ENCODE data around the gene SSH3.

- no peak for TF ChIP-seq TAF1 (IDR thresholded peaks at IDR 0.05; ENCODE audit: low read depth)
- TF ChIP-seq, protein P1, sequence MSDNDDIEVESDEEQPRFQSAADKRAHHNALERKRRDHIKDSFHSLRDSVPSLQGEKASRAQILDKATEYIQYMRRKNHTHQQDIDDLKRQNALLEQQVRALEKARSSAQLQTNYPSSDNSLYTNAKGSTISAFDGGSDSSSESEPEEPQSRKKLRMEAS (IDR thresholded peaks at IDR 0.05), result no peak
- no peak; the same call in 1 of the 2 replicates for TF ChIP-seq ZBTB7A (IDR thresholded peaks at IDR 0.05; ENCODE audit: low read depth)
- TF ChIP-seq CEBPB (IDR thresholded peaks at IDR 0.05), result no peak
- TF ChIP-seq REST (IDR thresholded peaks at IDR 0.05; ENCODE audit: low read depth), result no peak
- no peak; the same call in 1 of the 2 replicates for TF ChIP-seq YY1 (IDR thresholded peaks at IDR 0.05; ENCODE audit: low read depth)
- no peak for TF ChIP-seq EGR1 (IDR thresholded peaks at IDR 0.05)
- TF ChIP-seq RAD21 (IDR thresholded peaks at IDR 0.05; ENCODE audit: low read depth), result no peak
- TF ChIP-seq NFIC (IDR thresholded peaks at IDR 0.05), result no peak
- TF ChIP-seq CREB1 (IDR thresholded peaks at IDR 0.05; ENCODE audit: low read depth), result no peak
- no peak for TF ChIP-seq EP300 (IDR thresholded peaks at IDR 0.05; ENCODE audit: borderline replicate concordance)
- TF ChIP-seq, protein P2, sequence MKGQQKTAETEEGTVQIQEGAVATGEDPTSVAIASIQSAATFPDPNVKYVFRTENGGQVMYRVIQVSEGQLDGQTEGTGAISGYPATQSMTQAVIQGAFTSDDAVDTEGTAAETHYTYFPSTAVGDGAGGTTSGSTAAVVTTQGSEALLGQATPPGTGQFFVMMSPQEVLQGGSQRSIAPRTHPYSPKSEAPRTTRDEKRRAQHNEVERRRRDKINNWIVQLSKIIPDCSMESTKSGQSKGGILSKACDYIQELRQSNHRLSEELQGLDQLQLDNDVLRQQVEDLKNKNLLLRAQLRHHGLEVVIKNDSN (IDR thresholded peaks at IDR 0.05), result no peak
These were observed 1.3 kb upstream of the SSH3 start for GRCh38 chr11:67301951-67302516.
